Peyer's patch (tissue), 4 donors: ENCODE data around the gene TOR2A. TPM values are rescaled to one million over a fixed set of nuclear protein-coding genes. Genes with fewer than 3 reads are reported as not detected.

Source experiments
- DNase-seq, 3 donors: peaks; one replicate each; pipeline ENCODE4 v3.0.0-alpha.2; 2017 to 2019
- H3K27ac ChIP-seq, 4 donors: fragments of 200-600 bp; sonication (generic); one replicate each; pipeline ENCODE4 v1.5.1; 2016 to 2019
- H3K27me3 ChIP-seq, 2 donors: fragments of 200-600 bp; sonication (generic); one replicate each; pipeline ENCODE4 v1.5.1; 2019
- H3K36me3 ChIP-seq, 3 donors: fragments of 200-600 bp; sonication (generic); one replicate each; pipeline ENCODE4 v1.5.1; 2016 to 2019
- H3K4me1 ChIP-seq, 4 donors: fragments of 200-600 bp; sonication (generic); one replicate each; pipeline ENCODE4 v1.5.1; 2016 to 2019
- H3K4me3 ChIP-seq, 4 donors: fragments of 200-600 bp; sonication (generic); 1 replicate in 3 of 4; 2 replicates in 1 of 4; pipeline ENCODE4 v1.5.1; 2016 to 2019; ENCODE audit warnings: mild to moderate bottlenecking in 1 of 4
- H3K9me3 ChIP-seq, 4 donors: fragments of 200-600 bp; sonication (generic); one replicate each; pipeline ENCODE4 v1.5.1; 2016 to 2019; ENCODE audit warnings: mild to moderate bottlenecking in 1 of 4
- CTCF ChIP-seq, 6 experiments: fragments of 450-650 bp in 4 of 6; fragments of 200-600 bp in 2 of 6; sonication (generic) in 1 of 6; IDR thresholded peaks; one replicate each; pipeline ENCODE4 v1.5.1; 2017 to 2019; ENCODE audit warnings: antibody characterized with exemption in 6 of 6, mild to moderate bottlenecking in 3 of 6, moderate library complexity in 1 of 6
- POLR2A ChIP-seq, 2 donors: fragments of 450-650 bp; IDR thresholded peaks; one replicate each; pipeline ENCODE4 v1.5.1; 2017; ENCODE audit warnings: antibody characterized with exemption in 2 of 2, mild to moderate bottlenecking in 2 of 2, moderate library complexity in 2 of 2
- total RNA-seq, 4 donors: library from RNA; depleted of rRNA; stranded (reverse); fragments of >200 nt; gene quantifications; one replicate each; pipeline ENCODE4 v1.1.0, GENCODE V29; 2016

Gene TOR2A
- total RNA-seq, 4 donors from 2014 or later: 26.4 to 70.9 (median 35.4) TPM

- Histone ChIP-seq H3K36me3 (peaks cover 0 to 7% (median 0%) of the 10 kb centered on the region in 3 donors), H3K4me1 (peaks cover 0 to 16% (median 0%) of the 10 kb centered on the region in 4 donors), H3K9me3 (no peaks in the 10 kb centered on the region), H3K27ac (no peak overlapping the region), H3K27me3 (peaks cover 0 to 11% of the 10 kb centered on the region in 2 donors), H3K4me3 (no peak overlapping the region)
- TF ChIP-seq CTCF (IDR thresholded peaks at IDR 0.05) (no peak), POLR2A (IDR thresholded peaks at IDR 0.05) (no peak)
- no peak for DNase-seq
Observed at GRCh38 chr9:127744398-127745110, 9.5 kb upstream of the TOR2A start.

GRCh38 chr9:127742435-127743088, 7.5 kb upstream of the TOR2A start:
- Histone ChIP-seq H3K4me1 (peaks cover 0 to 16% (median 0%) of the 10 kb centered on the region in 4 donors), H3K9me3 (no peaks in the 10 kb centered on the region), H3K27ac (no peak overlapping the region), H3K27me3 (peaks cover 0 to 11% of the 10 kb centered on the region in 2 donors), H3K4me3 (no peak overlapping the region), H3K36me3 (peaks cover 0 to 4% (median 0%) of the 10 kb centered on the region in 3 donors)
- DNase-seq: no peak
- no peak for TF ChIP-seq CTCF (IDR thresholded peaks at IDR 0.05)
- TF ChIP-seq POLR2A (IDR thresholded peaks at IDR 0.05): no peak

GRCh38 chr9:127741831-127742434, 6.8 kb upstream of the TOR2A start:
- Histone ChIP-seq H3K4me3 (no peak overlapping the region), H3K27me3 (peaks cover 0 to 11% of the 10 kb centered on the region in 2 donors), H3K27ac (no peak overlapping the region), H3K4me1 (peaks cover 0 to 16% (median 0%) of the 10 kb centered on the region in 4 donors), H3K36me3 (peaks cover 0 to 4% (median 0%) of the 10 kb centered on the region in 3 donors), H3K9me3 (no peaks in the 10 kb centered on the region)
- no peak for TF ChIP-seq CTCF (IDR thresholded peaks at IDR 0.05)
- no peak for TF ChIP-seq POLR2A (IDR thresholded peaks at IDR 0.05)
- peak in 2 of 3 donors; percentile 63 to 66 for DNase-seq

- Histone ChIP-seq H3K36me3 (peaks cover 0 to 4% (median 0%) of the 10 kb centered on the region in 3 donors), H3K4me1 (peaks cover 0 to 16% (median under 1%) of the 10 kb centered on the region in 4 donors), H3K9me3 (no peaks in the 10 kb centered on the region), H3K27me3 (peaks cover 0 to 11% of the 10 kb centered on the region in 2 donors), H3K27ac (peak overlapping the region in 2 of 4 donors; percentile 49 to 56), H3K4me3 (no peak overlapping the region)
- TF ChIP-seq POLR2A (IDR thresholded peaks at IDR 0.05) (no peak), CTCF (IDR thresholded peaks at IDR 0.05) (no peak)
- no peak for DNase-seq
Observed at GRCh38 chr9:127739614-127740330, 4.7 kb upstream of the TOR2A start.

GRCh38 chr9:127738666-127739065, 3.6 kb upstream of the TOR2A start:
- no peak for TF ChIP-seq POLR2A (IDR thresholded peaks at IDR 0.05)
- no peak for TF ChIP-seq CTCF (IDR thresholded peaks at IDR 0.05)
- Histone ChIP-seq H3K27ac (no peak overlapping the region), H3K9me3 (no peaks in the 10 kb centered on the region), H3K4me3 (no peak overlapping the region), H3K4me1 (peaks cover 0 to 22% (median 4%) of the 10 kb centered on the region in 4 donors), H3K27me3 (peaks cover 0 to 11% of the 10 kb centered on the region in 2 donors), H3K36me3 (peaks cover 0 to 4% (median 0%) of the 10 kb centered on the region in 3 donors)
- DNase-seq: no peak
